IPS-NIHi11 (cell line): Measurements from ENCODE around the gene TMEM128.
"Not testable (repeated sequence)": the region's sequence is repeated elsewhere in the genome, so short reads cannot be mapped to it uniquely, and the experiment has no call there.

Source experiments
- DNase-seq: peaks from one replicate; pipeline ENCODE4 v3.0.0; 2012; ENCODE audit warnings: mixed read lengths, low spot score

Gene TMEM128

DNA sequence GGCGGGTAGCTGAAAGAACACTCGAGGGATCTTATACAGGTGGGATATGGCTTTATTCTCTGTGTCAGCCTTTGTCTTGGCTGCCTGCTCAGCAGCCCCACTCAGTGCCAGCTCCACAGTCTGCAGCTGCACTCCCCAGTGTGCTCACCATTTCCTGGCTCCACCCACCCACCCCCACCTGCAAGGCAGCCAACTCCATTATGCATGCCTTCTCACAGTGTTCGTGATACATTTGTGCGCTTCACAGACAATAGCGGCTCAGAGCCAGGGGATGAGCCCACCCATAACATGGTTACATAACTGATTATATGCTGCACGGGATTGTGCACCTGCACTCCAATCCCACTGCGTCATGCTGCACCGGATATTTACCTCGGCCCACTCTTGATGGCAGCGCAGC, 8.8 kb upstream of the TMEM128 start:
- peak; percentile 33 for DNase-seq

GRCh38 chr4:4254666-4255065, 6.6 kb upstream of the TMEM128 start:
- no peak for DNase-seq

GRCh38 chr4:4254199-4254598, 6.2 kb upstream of the TMEM128 start:
- DNase-seq = no peak

DNA sequence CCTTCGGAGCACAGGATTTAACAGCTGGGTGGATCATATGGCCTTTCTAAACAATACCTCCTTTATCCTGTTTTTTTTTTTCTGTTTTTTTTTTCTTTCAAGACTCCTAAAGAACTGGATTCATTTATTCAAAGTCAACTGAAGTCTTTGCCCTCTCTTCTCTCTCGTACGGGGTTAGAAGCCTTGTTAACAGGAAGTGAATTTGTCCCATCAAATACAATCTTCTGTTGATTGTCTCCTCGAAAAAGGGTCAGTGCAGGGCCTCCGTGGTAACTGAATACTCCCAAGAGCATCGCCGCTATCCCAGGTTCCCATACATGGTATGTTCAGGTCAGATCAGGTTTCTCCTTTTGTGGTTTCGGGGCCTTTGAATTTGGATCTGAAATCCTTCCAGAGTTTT, 1.8 kb upstream of the TMEM128 start:
- DNase-seq = no peak

GRCh38 chr4:4249342-4249741, 1.3 kb upstream of the TMEM128 start:
- not testable (repeated sequence) for DNase-seq

- no peak for DNase-seq
Measured at GRCh38 chr4:4248885-4249203, 821 bp upstream of the TMEM128 start.

DNA sequence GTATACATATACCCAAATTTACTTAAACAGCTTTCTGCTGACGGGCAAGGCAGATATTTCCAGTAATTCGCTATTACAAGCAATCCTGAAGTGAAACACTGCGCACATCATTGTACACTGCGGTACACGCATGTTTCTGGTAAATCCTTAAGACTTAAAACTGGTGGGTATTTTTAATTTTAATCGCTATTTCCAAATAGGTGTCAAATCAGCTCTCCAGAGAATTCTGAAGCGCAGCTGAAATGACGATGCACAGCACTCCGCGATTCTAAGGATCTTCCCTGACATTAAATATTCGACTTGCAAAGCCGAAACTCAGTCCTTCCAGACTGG, 361 bp downstream of the TMEM128 start:
- no peak for DNase-seq

- no peak for DNase-seq
Measured at GRCh38 chr4:4245172-4245571, 2.9 kb downstream of the TMEM128 start.

- DNase-seq = not testable (repeated sequence)
Measured at GRCh38 chr4:4239551-4239950, 8.5 kb downstream of the TMEM128 start.

DNA sequence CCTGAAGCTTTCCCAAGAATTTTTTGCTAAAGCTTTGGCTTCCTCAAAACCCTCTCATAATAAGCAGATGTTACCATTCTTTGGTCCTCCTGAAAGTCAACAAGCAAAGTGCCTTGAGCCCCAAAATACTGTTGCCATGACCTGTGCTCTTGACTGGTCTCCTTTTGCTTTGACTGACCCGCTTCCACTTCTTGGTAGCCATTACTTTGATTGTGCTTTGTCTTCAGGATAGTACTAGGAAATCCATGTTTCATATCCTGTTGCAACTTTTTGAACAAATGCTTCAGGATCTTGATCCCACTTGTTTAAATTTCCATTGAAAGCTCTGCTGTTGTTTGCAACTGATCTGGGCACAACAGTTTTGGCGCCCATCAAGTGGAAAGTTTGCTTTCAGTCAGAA, 14.4 kb downstream of the TMEM128 start:
- DNase-seq = no peak

GRCh38 chr4:4228356-4228668, 19.7 kb downstream of the TMEM128 start:
- no peak for DNase-seq

- DNase-seq = no peak
Measured at GRCh38 chr4:4227510-4228355, 20.3 kb downstream of the TMEM128 start.

DNA sequence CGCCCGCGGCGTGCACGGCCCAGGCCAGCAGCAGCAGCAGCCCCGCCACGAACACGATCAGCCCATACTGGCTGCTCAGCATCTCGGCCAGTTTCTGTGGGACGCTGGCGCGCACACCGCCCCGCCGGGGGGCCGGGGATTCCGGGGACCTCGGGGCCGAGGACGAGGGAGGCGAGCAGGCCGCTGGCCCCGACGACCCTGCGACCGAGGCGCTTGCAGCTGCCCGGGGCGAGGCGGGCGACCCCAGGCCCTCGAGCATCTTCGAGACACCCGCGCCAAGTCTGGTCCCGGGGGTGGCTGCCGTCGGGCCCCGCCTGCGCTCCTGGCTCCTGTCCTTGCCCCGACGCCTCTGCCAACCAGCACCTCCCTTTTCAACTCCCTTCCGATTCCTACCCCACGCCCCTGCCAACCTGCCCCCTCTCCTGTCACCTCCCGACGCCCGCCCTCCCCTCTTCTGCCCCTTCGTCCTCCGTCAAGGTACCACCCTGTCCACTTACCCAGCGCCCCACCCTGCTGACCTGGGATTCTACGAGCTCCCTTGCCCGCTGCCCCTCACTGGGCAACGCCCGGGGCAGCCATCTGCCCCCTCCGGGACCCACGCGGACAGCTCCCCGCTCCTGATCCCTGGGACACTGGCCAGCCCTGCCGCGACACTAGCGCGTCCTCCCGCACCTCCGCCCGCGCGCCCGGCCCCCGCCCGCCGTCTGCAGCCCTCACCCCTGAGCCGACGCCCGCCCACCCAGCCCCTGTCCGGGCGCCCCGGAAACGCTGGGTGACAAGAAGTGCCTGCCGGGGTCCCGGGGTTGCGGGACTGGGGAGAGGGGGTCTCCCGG, 21.2 kb downstream of the TMEM128 start, which contains the start of gene OTOP1:
Gene OTOP1, minus strand, starts transcription at position 324 of the 833 bp plus-strand sequence. Its CDS starts 65 bp downstream, at position 259.
- DNase-seq = peak; percentile 41

DNA sequence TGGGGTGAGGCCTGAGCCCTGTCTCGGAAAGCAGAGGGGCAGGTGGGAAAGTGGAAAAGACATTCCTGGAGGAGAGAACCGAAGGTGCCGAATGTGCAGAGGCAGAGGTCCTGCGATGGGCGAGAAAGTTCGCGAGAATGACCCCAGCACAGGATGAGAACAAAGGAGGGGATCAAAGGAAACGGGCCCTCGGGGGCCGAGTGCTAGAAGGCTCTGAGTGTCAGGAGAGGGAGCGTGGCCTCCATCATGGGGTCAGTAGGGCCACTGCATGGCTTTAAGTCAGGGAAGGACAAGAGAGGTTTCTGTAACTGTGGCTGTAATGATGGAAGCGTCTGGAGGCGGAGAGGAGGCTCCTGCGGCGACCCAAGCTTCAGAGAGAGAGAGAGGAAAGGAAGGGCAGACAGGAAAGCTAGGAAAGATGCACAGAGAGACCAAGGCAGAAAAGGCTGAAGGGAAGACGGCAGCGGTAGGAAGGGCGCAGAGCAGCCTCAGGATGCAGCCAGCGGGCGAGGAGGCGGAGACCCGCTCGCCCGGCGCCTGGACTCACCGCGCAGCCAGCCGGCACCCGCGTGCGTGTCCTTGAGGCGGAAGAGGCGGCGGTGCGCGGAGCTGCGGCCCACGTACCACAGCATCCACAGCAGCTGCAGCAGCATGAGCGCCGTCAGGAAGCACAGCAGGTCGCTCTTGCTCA, 22.0 kb downstream of the TMEM128 start:
- peak; percentile 49 for DNase-seq

DNA sequence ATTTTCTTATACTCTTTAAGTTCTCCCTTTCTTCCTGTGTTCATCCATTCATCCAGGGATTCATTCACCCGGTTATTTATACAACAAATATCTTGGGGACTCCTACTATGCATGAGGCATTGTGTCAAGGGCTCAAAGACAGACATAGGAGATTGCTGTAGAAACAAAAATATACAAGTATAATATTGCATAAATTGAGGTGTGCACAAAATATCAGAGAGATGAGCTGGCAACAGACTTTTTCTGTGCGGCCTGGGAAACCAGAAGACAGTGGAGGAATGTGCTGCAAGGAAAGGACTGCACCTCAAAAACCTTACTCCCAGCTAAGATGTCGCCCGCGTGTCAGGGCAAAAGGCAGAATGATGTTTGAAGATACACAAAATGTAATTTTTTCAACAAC, 30.9 kb downstream of the TMEM128 start:
- DNase-seq = no peak

DNA sequence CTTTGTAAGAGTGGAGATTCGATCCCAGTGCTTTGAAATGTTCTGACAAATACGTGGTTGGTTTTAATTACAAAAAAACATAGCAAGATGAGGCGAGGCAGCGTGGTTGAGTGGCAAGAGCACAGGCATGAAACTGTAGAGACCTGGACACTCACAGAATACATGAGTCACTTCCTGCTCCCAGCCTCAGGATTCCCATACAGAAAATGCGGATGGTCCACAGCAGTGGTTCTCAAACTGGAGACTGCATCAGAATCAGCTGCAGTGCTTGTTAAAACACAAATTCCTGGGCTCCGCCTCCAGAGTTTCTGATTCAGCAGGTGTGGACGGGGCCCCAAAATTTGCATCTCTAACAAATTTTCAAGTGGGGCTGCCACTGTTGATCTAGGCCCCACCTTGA, 31.4 kb downstream of the TMEM128 start:
- DNase-seq = no peak

DNA sequence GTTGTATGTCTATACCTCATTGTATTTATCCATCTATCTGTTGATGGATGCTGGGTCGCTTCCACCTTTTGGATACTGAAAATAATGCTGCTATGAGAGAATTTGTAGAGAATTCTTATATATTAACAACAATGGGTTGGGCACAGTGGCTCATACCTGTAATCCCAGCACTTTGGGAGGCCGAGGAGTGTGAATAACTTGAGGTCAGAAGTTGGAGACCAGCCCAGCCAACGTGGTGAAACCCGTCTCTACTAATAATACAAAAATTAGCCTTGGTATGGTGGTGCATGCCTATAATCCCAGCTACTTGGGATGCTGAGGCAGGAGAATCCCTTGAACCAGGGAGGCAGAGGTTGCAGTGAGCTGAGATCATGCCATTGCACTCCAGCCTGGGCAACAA, 34.3 kb downstream of the TMEM128 start:
- DNase-seq = not testable (repeated sequence)

- DNase-seq = no peak
Measured at GRCh38 chr4:4206204-4206603, 41.8 kb downstream of the TMEM128 start.

- DNase-seq = no peak
Measured at GRCh38 chr4:4204401-4204745, 43.6 kb downstream of the TMEM128 start.

GRCh38 chr4:4203688-4204400, 44.2 kb downstream of the TMEM128 start:
- no peak for DNase-seq

DNA sequence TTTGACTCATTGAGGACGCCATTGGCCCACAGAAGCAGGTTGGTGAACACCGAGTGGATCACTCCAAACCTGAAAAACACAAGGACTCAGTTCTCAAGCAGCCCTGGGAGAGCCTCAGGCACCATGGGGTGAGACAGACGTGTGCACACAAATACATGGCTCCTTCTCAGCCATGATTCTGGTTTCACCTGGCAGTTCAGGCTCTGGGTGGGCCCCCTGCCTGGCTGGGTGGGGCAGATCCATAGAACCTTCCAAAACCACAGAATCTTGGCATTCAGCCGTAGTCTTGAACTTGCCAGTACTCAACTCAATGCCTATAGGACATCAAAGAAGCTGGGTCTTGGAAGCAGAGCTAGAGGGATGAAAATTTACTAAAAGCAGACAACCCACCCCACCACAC, 45.5 kb downstream of the TMEM128 start:
- DNase-seq = no peak

DNA sequence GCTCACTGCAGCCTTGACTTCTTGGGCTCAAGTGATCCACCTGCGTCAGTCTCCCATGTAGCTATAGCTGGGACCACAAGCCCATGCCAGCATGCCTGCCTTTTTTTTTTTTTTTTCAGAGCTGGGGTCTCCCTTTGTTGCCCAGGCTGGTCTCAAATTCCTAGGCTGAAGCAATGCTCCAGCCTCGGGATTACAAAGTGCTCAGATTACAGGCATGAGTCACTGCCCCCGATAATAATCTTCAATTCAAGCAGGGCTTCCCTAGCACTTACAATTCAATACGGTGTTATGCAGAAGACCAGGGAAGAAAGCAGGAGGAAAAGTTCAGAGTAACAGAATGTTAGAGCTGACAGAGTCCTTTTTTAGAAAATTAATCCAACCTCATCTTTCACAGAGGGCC, 47.4 kb downstream of the TMEM128 start:
- no peak for DNase-seq
